ENCODE results near the gene ZFR. TPM values are rescaled to one million over a fixed set of nuclear protein-coding genes. Genes with fewer than 3 reads are reported as not detected.

ZFR gene
- total RNA-seq, 1 experiment from 2014 or later, result 72.7 TPM

- Histone ChIP-seq H3K36me3 (ENCODE audit: control insufficient read depth, insufficient read depth, low read length) (no peaks in the 10 kb centered on the region), H3K4me3 (ENCODE audit: low read depth in 2 of 2, low read length in 2 of 2) (peak within 1 kb of the TSS; percentile 71 to 80), H3K4me1 (ENCODE audit: control insufficient read depth, insufficient read depth, low read length) (0 out of 2 replicates have a peak, but pooled peaks cover 3% of the 10 kb centered on the region), H3K9me3 (ENCODE audit: control insufficient read depth, insufficient read depth, low read depth, low read length) (no peaks in the 10 kb centered on the region), H3K27me3 (ENCODE audit: control insufficient read depth, insufficient read depth, low read length) (no peaks in the 10 kb centered on the region), H3K27ac (ENCODE audit: low read length) (peak within 1 kb of the TSS; percentile 93)
- POLR2A ChIA-PET, result no interaction called here
- in situ Hi-C loops (cut with HindIII; ENCODE audit: low pct_unique_long_range_greater_than_20kb, low sequenced_read_pairs) (no loop called here), intact Hi-C loops (cut with micrococcal nuclease; ENCODE audit: unreplicated experiment) (no loop called here)
- DNase-seq (ENCODE audit: low read depth, low spot score) (peak; percentile 100), ATAC-seq (peak; percentile 97)
- no TSS peak for BruUV-seq (replicated peaks)
- peak; percentile 73; the same call in 1 of the 2 replicates for TF ChIP-seq SIN3A (IDR thresholded peaks at IDR 0.05; ENCODE audit: borderline replicate concordance, insufficient read depth, low read depth, low read length)
- no peak for TF ChIP-seq CTCF (IDR thresholded peaks at IDR 0.05)
- TF ChIP-seq REST (IDR thresholded peaks at IDR 0.05; ENCODE audit: insufficient read depth in 1 of 2, low read depth in 2 of 2, low read length in 1 of 2), result no peak
- TF ChIP-seq TCF7L2 (IDR thresholded peaks at IDR 0.05; ENCODE audit: low read depth, low read length), result 0 out of 2 replicates have a peak, but pooled peaks have one; percentile 19
- CTCF ChIA-PET, result interaction anchor here (0.6 kb wide), 1 partner anchor 28 kb away, joined by 6 read pairs; no protein-coding TSS in a partner anchor
Observed at GRCh38 chr5:32312595-32313332, 131.8 kb downstream of the ZFR start, which contains the start of gene MTMR12. Gene MTMR12 (minus strand): TSS chr5:32312939. CDS start chr5:32312838, 101 bp downstream.

GRCh38 chr5:32312197-32312594 lies 132.3 kb downstream of the ZFR start:
- no peaks in the 10 kb centered on the region for H3K9me3 ChIP-seq (ENCODE audit: control insufficient read depth, insufficient read depth, low read depth, low read length)
- in situ Hi-C loops (cut with HindIII; ENCODE audit: low pct_unique_long_range_greater_than_20kb, low sequenced_read_pairs), result no loop called here
- POLR2A ChIA-PET, result no interaction called here
- TF ChIP-seq SIN3A (IDR thresholded peaks at IDR 0.05; ENCODE audit: borderline replicate concordance, insufficient read depth, low read depth, low read length) (no peak), CTCF (IDR thresholded peaks at IDR 0.05) (no peak), REST (IDR thresholded peaks at IDR 0.05; ENCODE audit: insufficient read depth in 1 of 2, low read depth in 2 of 2, low read length in 1 of 2) (no peak), POLR2AphosphoS5 (IDR thresholded peaks at IDR 0.05; ENCODE audit: low read depth, low read length) (no peak), TCF7L2 (IDR thresholded peaks at IDR 0.05; ENCODE audit: low read depth, low read length) (no peak)
- peak overlapping the region; percentile 71 to 80 for H3K4me3 ChIP-seq (ENCODE audit: low read depth in 2 of 2, low read length in 2 of 2)
- peak overlapping the region; percentile 73 for H3K27ac ChIP-seq (ENCODE audit: low read length)
- peak; percentile 46 for ATAC-seq
- no peaks in the 10 kb centered on the region for H3K27me3 ChIP-seq (ENCODE audit: control insufficient read depth, insufficient read depth, low read length)
- CTCF ChIA-PET, result interaction anchor here (0.6 kb wide), 1 partner anchor 28 kb away, joined by 6 read pairs; no protein-coding TSS in a partner anchor
- intact Hi-C loops (cut with micrococcal nuclease; ENCODE audit: unreplicated experiment), result no loop called here
- H3K36me3 ChIP-seq (ENCODE audit: control insufficient read depth, insufficient read depth, low read length), result no peaks in the 10 kb centered on the region
- no TSS peak for BruUV-seq (replicated peaks)
- DNase-seq (ENCODE audit: low read depth, low spot score), result no peak
- 0 out of 2 replicates have a peak, but pooled peaks cover 3% of the 10 kb centered on the region for H3K4me1 ChIP-seq (ENCODE audit: control insufficient read depth, insufficient read depth, low read length)

All from Panc1 (cell line).